HCT116 (cell line): ENCODE results near the gene STAC. TPM values are rescaled to one million over a fixed set of nuclear protein-coding genes. Genes with fewer than 3 reads are reported as not detected.

ENCODE experiments used
- ATAC-seq: fragments of 200-7000 bp; cut with Tn5 transposase; 2 replicates; pipeline ENCODE4 v1.9.1; 2020; ENCODE audit warnings: mild to moderate bottlenecking, moderate library complexity
- BruUV-seq: library from RNA; stranded (reverse); fragments of 400-500 nt; replicated peaks from 2 replicates; lab custom pipeline; 2021; lab: Mats Ljungman, UMichigan
- CTCF ChIA-PET: fragments of 300-600 bp; sonication (Branson Sonifier 250); formaldehyde crosslinking; loops from one replicate; lab custom pipeline; 2021; ENCODE audit warnings: antibody characterized with exemption; lab: Charles Lee
- POLR2A ChIA-PET: fragments of 300-600, 350-600 bp; sonication (Branson Sonifier 250); formaldehyde crosslinking; loops from one replicate; lab custom pipeline; 2021; ENCODE audit warnings: antibody characterized with exemption; lab: Charles Lee
- RAD21 ChIA-PET, 2 experiments: fragments of 300-600 bp; sonication (Branson Sonifier 250); formaldehyde crosslinking; loops; one replicate each; lab custom pipeline; 2023; ENCODE audit warnings: low total read pairs in 2 of 2; ENCODE audit not compliant: uncharacterized antibody in 2 of 2, unreplicated experiment in 2 of 2, low non-redundant PET in 1 of 2; lab: Charles Lee
- DNase-seq: peaks from one replicate; pipeline ENCODE4 v3.0.0-alpha.2; 2010; ENCODE audit warnings: low read depth, low spot score
- H2AFZ ChIP-seq: fragments of 200-600 bp; shearing (Covaris generic), sonication (generic); 2 replicates; pipeline ENCODE4 v1.6.1; 2017; ENCODE audit warnings: low read depth, mixed run types, mixed read lengths, antibody characterized with exemption, low read length; ENCODE audit not compliant: poor library complexity, severe bottlenecking
- H3K27ac ChIP-seq: 2 replicates; pipeline ENCODE4 v1.5.1; 2012; ENCODE audit warnings: low read depth, low read length
- H3K27me3 ChIP-seq: fragments of 200-600 bp; sonication (generic); 2 replicates; pipeline ENCODE4 v1.6.1; 2016; ENCODE audit warnings: mixed run types, low read length, mixed read lengths; ENCODE audit not compliant: insufficient read depth
- H3K36me3 ChIP-seq, 2 experiments: fragments of 200-500 bp in 1 of 2; fragments of 200-600 bp in 1 of 2; sonication (Bioruptor generic) in 1 of 2; sonication (generic) in 1 of 2; 2 replicates each; pipeline versions ENCODE4 v1.5.1 to v1.6.1; 2014 to 2016; ENCODE audit warnings: low read length in 2 of 2, inconsistent platforms in 1 of 2, mixed read lengths in 1 of 2, mixed run types in 1 of 2; ENCODE audit not compliant: insufficient read depth in 2 of 2, control insufficient read depth in 1 of 2
- H3K4me1 ChIP-seq, 2 experiments: fragments of 200-600 bp in 1 of 2; sonication (generic) in 1 of 2; 2 replicates each; pipeline versions ENCODE4 v1.5.1 to v1.6.1; 2012 to 2017; ENCODE audit warnings: low read length in 2 of 2, inconsistent platforms in 1 of 2, mild to moderate bottlenecking in 1 of 2, mixed read lengths in 1 of 2, mixed run types in 1 of 2, moderate library complexity in 1 of 2; ENCODE audit not compliant: insufficient read depth in 2 of 2, control insufficient read depth in 1 of 2
- H3K4me2 ChIP-seq: fragments of 200-600 bp; sonication (generic); 2 replicates; pipeline ENCODE4 v1.6.1; 2017; ENCODE audit warnings: mixed run types, low read length, mixed read lengths
- H3K4me3 ChIP-seq, 2 experiments: fragments of 200-600 bp in 1 of 2; sonication (generic) in 1 of 2; replicated peaks in 1 of 2; 2 replicates each; pipeline ENCODE4 v1.5.1; 2011 to 2016; ENCODE audit warnings: low read length in 2 of 2, control low read depth in 1 of 2, low read depth in 1 of 2, mild to moderate bottlenecking in 1 of 2, mixed read lengths in 1 of 2, mixed run types in 1 of 2
- H3K79me2 ChIP-seq: fragments of 200-600 bp; sonication (generic); 2 replicates; pipeline ENCODE4 v1.6.1; 2017; ENCODE audit warnings: mild to moderate bottlenecking, mixed run types, low read length, moderate library complexity, mixed read lengths; ENCODE audit not compliant: insufficient read depth
- H3K9ac ChIP-seq: fragments of 200-600 bp; sonication (generic); 2 replicates; pipeline ENCODE4 v1.6.1; 2016; ENCODE audit warnings: low read length, mixed read lengths
- H3K9me2 ChIP-seq: fragments of 200-600 bp; sonication (generic), shearing (Covaris generic); 2 replicates; pipeline ENCODE4 v1.6.1; 2017; ENCODE audit warnings: mixed run types, mild to moderate bottlenecking, moderate library complexity; ENCODE audit not compliant: insufficient read depth
- H3K9me3 ChIP-seq, 2 experiments: fragments of 200-500 bp in 1 of 2; fragments of 200-600 bp in 1 of 2; sonication (Bioruptor generic) in 1 of 2; sonication (generic) in 1 of 2; 2 replicates each; pipeline ENCODE4 v1.6.1; 2014 to 2017; ENCODE audit warnings: low read length in 2 of 2, mixed read lengths in 2 of 2, inconsistent platforms in 1 of 2, low read depth in 1 of 2, mild to moderate bottlenecking in 1 of 2, mixed run types in 1 of 2, moderate library complexity in 1 of 2; ENCODE audit not compliant: control insufficient read depth in 1 of 2, insufficient read depth in 1 of 2
- H4K20me1 ChIP-seq: fragments of 200-600 bp; sonication (generic), shearing (Covaris generic); 2 replicates; pipeline ENCODE4 v1.6.1; 2017; ENCODE audit warnings: mixed run types, mild to moderate bottlenecking, moderate library complexity; ENCODE audit not compliant: insufficient read depth
- CBX3 ChIP-seq: IDR thresholded peaks from 2 replicates; pipeline ENCODE4 v1.6.1; 2012; ENCODE audit warnings: low read depth
- ELF1 ChIP-seq: IDR thresholded peaks from 2 replicates; pipeline ENCODE4 v1.6.1; 2012; ENCODE audit warnings: low read depth, borderline replicate concordance
- EZH2phosphoT487 ChIP-seq: fragments of 200-600 bp; IDR thresholded peaks from 2 replicates; pipeline ENCODE4 v1.6.1; 2018; ENCODE audit warnings: antibody characterized with exemption, borderline replicate concordance
- FOSL1 ChIP-seq: IDR thresholded peaks from 2 replicates; pipeline ENCODE4 v1.6.1; 2012; ENCODE audit warnings: low read depth
- JUND ChIP-seq: IDR thresholded peaks from 2 replicates; pipeline ENCODE4 v1.6.1; 2012
- POLR2A ChIP-seq: IDR thresholded peaks from 2 replicates; pipeline ENCODE4 v1.7.0; 2011; ENCODE audit warnings: borderline replicate concordance; ENCODE audit not compliant: insufficient read depth, insufficient read length; ENCODE audit errors: extremely low read depth
- RAD21 ChIP-seq: IDR thresholded peaks from 2 replicates; pipeline ENCODE4 v1.6.1; 2012; ENCODE audit warnings: low read depth, mild to moderate bottlenecking
- SIN3A ChIP-seq: IDR thresholded peaks from 2 replicates; pipeline ENCODE4 v1.6.1; 2012; ENCODE audit warnings: low read depth
- SP1 ChIP-seq: IDR thresholded peaks from 2 replicates; pipeline ENCODE4 v1.6.1; 2012; ENCODE audit warnings: low read depth
- SRF ChIP-seq: IDR thresholded peaks from 2 replicates; pipeline ENCODE4 v1.6.1; 2012; ENCODE audit warnings: low read depth
- TCF7L2 ChIP-seq: IDR thresholded peaks from 2 replicates; pipeline ENCODE4 v1.7.0; 2011; ENCODE audit warnings: borderline replicate concordance, inconsistent platforms; ENCODE audit not compliant: insufficient read depth, insufficient read length; ENCODE audit errors: extremely low read depth
- intact Hi-C: fragments of 100-400 bp; cut with micrococcal nuclease; formaldehyde crosslinking; loops from 2 replicates; pipeline ENCODE4 v1.10.0; 2022
- total RNA-seq: library from RNA; stranded (reverse); gene quantifications from one replicate; pipeline ENCODE4 v1.2.1, GENCODE V29; 2021; ENCODE audit not compliant: unreplicated experiment
- TF ChIP-seq, protein P1 (sequence below): IDR thresholded peaks from 2 replicates; pipeline ENCODE4 v1.6.1; 2011; ENCODE audit warnings: mild to moderate bottlenecking, low read length, moderate library complexity; ENCODE audit not compliant: insufficient replicate concordance; ENCODE audit errors: extremely low read depth
- TF ChIP-seq, protein P2 (sequence below): IDR thresholded peaks from 2 replicates; pipeline ENCODE4 v1.6.1; 2012; ENCODE audit warnings: low read depth
- TF ChIP-seq, protein P3 (sequence below): IDR thresholded peaks from 2 replicates; pipeline ENCODE4 v1.6.1; 2012
- TF ChIP-seq, protein P4 (sequence below): IDR thresholded peaks from 2 replicates; pipeline ENCODE4 v1.6.1; 2012
- TF ChIP-seq, protein P5 (sequence below), 3 experiments: fragments of 200-600 bp in 1 of 3; sonication (generic) in 1 of 3; IDR thresholded peaks in 2 of 3; conservative IDR thresholded peaks in 1 of 3; 2 replicates each; pipeline ENCODE4 v1.5.1; 2012 to 2017; ENCODE audit warnings: low read depth in 2 of 3, low read length in 2 of 3, antibody characterized with exemption in 1 of 3, borderline replicate concordance in 1 of 3, control low read depth in 1 of 3, mild to moderate bottlenecking in 1 of 3, mixed read lengths in 1 of 3, mixed run types in 1 of 3, moderate library complexity in 1 of 3; ENCODE audit not compliant: insufficient read depth in 1 of 3

Gene STAC
- total RNA-seq, 1 experiment from 2014 or later = not detected

DNA sequence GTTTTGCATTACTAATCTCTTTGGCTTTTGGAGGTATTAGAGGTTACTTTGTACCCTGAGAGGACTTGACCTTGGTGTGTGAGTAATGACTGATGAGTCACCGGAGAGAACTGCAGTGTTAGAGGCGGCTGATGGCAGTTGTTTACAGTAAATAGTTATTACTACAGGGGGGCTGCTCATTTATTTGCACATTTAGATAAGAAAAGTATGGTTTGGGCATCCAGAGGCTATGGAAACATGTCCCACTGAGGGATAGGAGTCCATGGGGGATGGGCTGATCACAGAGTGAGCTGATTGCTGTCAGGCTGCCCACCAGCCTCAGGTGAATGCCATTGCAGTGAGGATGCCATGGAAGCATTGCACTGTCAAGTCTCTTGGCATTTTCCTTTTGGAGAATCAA, 17.3 kb upstream of the STAC start:
- Histone ChIP-seq H3K27ac (no peak overlapping the region), H4K20me1 (no peaks in the 10 kb centered on the region), H3K4me3 (no peak overlapping the region), H3K4me1 (peaks cover 7 to 8% of the 10 kb centered on the region in 2 experiments), H3K36me3 (no peaks in the 10 kb centered on the region), H3K4me2 (peak overlapping the region; percentile 53), H3K9me3 (peaks cover 0 to 2% of the 10 kb centered on the region in 2 experiments; a peak in 1 of 4 replicates), H2AFZ (no peak overlapping the region), H3K9me2 (no peaks in the 10 kb centered on the region), H3K9ac (no peak overlapping the region)
- intact Hi-C loops = no loop called here
- ChIA-PET CTCF (no interaction called here), POLR2A (no interaction called here), RAD21 (no interaction called here)
- peak; percentile 18 for DNase-seq
- peak; percentile 75 for ATAC-seq
- no TSS peak for BruUV-seq
- TF ChIP-seq SIN3A (no peak), ELF1 (no peak), RAD21 (no peak), SP1 (no peak), CBX3 (no peak), EZH2phosphoT487 (no peak), JUND (peak; percentile 24; the same call in 1 of the 2 replicates), FOSL1 (peak; percentile 52), SRF (no peak), TCF7L2 (peak; percentile 94), POLR2A (no peak)
- TF ChIP-seq, protein P1, sequence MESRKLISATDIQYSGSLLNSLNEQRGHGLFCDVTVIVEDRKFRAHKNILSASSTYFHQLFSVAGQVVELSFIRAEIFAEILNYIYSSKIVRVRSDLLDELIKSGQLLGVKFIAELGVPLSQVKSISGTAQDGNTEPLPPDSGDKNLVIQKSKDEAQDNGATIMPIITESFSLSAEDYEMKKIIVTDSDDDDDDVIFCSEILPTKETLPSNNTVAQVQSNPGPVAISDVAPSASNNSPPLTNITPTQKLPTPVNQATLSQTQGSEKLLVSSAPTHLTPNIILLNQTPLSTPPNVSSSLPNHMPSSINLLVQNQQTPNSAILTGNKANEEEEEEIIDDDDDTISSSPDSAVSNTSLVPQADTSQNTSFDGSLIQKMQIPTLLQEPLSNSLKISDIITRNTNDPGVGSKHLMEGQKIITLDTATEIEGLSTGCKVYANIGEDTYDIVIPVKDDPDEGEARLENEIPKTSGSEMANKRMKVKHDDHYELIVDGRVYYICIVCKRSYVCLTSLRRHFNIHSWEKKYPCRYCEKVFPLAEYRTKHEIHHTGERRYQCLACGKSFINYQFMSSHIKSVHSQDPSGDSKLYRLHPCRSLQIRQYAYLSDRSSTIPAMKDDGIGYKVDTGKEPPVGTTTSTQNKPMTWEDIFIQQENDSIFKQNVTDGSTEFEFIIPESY = no peak
- TF ChIP-seq, protein P2, sequence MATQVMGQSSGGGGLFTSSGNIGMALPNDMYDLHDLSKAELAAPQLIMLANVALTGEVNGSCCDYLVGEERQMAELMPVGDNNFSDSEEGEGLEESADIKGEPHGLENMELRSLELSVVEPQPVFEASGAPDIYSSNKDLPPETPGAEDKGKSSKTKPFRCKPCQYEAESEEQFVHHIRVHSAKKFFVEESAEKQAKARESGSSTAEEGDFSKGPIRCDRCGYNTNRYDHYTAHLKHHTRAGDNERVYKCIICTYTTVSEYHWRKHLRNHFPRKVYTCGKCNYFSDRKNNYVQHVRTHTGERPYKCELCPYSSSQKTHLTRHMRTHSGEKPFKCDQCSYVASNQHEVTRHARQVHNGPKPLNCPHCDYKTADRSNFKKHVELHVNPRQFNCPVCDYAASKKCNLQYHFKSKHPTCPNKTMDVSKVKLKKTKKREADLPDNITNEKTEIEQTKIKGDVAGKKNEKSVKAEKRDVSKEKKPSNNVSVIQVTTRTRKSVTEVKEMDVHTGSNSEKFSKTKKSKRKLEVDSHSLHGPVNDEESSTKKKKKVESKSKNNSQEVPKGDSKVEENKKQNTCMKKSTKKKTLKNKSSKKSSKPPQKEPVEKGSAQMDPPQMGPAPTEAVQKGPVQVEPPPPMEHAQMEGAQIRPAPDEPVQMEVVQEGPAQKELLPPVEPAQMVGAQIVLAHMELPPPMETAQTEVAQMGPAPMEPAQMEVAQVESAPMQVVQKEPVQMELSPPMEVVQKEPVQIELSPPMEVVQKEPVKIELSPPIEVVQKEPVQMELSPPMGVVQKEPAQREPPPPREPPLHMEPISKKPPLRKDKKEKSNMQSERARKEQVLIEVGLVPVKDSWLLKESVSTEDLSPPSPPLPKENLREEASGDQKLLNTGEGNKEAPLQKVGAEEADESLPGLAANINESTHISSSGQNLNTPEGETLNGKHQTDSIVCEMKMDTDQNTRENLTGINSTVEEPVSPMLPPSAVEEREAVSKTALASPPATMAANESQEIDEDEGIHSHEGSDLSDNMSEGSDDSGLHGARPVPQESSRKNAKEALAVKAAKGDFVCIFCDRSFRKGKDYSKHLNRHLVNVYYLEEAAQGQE = no peak
- TF ChIP-seq, protein P3, sequence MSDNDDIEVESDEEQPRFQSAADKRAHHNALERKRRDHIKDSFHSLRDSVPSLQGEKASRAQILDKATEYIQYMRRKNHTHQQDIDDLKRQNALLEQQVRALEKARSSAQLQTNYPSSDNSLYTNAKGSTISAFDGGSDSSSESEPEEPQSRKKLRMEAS = no peak
- TF ChIP-seq, protein P4, sequence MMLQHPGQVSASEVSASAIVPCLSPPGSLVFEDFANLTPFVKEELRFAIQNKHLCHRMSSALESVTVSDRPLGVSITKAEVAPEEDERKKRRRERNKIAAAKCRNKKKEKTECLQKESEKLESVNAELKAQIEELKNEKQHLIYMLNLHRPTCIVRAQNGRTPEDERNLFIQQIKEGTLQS = no peak
- TF ChIP-seq, protein P5, sequence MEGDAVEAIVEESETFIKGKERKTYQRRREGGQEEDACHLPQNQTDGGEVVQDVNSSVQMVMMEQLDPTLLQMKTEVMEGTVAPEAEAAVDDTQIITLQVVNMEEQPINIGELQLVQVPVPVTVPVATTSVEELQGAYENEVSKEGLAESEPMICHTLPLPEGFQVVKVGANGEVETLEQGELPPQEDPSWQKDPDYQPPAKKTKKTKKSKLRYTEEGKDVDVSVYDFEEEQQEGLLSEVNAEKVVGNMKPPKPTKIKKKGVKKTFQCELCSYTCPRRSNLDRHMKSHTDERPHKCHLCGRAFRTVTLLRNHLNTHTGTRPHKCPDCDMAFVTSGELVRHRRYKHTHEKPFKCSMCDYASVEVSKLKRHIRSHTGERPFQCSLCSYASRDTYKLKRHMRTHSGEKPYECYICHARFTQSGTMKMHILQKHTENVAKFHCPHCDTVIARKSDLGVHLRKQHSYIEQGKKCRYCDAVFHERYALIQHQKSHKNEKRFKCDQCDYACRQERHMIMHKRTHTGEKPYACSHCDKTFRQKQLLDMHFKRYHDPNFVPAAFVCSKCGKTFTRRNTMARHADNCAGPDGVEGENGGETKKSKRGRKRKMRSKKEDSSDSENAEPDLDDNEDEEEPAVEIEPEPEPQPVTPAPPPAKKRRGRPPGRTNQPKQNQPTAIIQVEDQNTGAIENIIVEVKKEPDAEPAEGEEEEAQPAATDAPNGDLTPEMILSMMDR (IDR thresholded peaks at IDR 0.05 in 2 of 3, conservative IDR thresholded peaks at IDR 0.05 in 1 of 3; ENCODE audit: borderline replicate concordance in 1 of 3, insufficient read depth in 1 of 3, low read depth in 2 of 3, low read length in 2 of 3) = no peak
- TF ChIP-seq, all 23 proteins: peak for 3
- no peaks in the 10 kb centered on the region for H3K27me3 ChIP-seq
- H3K79me2 ChIP-seq = no peaks in the 10 kb centered on the region
